Measurements from ENCODE around the gene MAP3K3. TPM values are rescaled to one million over a fixed set of nuclear protein-coding genes. Genes with fewer than 3 reads are reported as not detected.

Gene MAP3K3
- total RNA-seq, 1 donor from 2014 or later, result 75.6 TPM

DNA sequence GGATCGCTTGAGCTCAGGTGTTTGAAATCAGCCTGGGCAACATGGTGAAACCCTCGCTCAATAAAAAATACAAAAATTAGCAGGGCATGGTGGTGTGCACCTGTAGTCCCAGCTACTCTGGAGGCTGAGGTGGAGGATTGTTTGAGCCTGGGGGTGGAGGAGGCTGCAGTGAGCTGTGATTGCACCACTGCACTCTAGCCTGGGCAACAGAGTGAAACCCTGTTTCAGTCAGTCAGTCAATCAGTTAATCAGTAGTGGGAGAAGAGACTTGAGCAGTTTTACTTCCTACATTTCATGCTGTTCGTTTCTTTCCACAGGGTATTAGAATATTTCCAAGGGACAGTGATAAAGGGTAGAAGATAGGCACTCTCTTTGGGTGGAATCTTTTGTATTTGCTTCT lies 8.8 kb downstream of the MAP3K3 start:
- Histone ChIP-seq H3K36me3 (peaks cover 34 to 41% of the 10 kb centered on the region in 2 donors), H3K9me3 (no peaks in the 10 kb centered on the region), H3K27ac (no peak overlapping the region), H3K27me3 (no peaks in the 10 kb centered on the region), H3K4me1 (peaks cover 0 to 13% of the 10 kb centered on the region in 2 donors), H3K4me3 (no peak overlapping the region)
- no peak for DNase-seq (ENCODE audit: low spot score in 2 of 2)
- TF ChIP-seq, protein P1, sequence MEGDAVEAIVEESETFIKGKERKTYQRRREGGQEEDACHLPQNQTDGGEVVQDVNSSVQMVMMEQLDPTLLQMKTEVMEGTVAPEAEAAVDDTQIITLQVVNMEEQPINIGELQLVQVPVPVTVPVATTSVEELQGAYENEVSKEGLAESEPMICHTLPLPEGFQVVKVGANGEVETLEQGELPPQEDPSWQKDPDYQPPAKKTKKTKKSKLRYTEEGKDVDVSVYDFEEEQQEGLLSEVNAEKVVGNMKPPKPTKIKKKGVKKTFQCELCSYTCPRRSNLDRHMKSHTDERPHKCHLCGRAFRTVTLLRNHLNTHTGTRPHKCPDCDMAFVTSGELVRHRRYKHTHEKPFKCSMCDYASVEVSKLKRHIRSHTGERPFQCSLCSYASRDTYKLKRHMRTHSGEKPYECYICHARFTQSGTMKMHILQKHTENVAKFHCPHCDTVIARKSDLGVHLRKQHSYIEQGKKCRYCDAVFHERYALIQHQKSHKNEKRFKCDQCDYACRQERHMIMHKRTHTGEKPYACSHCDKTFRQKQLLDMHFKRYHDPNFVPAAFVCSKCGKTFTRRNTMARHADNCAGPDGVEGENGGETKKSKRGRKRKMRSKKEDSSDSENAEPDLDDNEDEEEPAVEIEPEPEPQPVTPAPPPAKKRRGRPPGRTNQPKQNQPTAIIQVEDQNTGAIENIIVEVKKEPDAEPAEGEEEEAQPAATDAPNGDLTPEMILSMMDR (IDR thresholded peaks at IDR 0.05), result no peak
- intact Hi-C loops (cut with DNase I), result no loop called here

DNA sequence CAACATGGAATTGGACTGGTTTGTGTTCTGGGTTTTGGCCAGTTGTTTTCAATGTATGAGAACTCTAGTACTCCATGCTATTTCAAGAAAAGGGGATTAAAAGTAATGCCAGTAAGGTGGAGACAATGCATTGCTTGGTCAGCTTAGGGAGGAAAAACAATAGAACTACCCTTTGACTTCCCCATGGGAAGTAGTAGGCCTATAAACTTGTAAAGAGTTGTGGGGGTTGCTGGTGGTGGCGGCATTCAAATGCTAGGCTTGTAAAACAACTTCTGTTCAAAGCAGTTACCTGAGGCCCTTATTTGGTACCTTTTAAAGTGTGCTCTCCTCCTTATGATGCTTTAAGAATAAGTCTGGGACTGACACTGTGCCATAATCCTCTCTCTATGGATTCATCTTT lies 9.4 kb downstream of the MAP3K3 start:
- Histone ChIP-seq H3K9me3 (no peaks in the 10 kb centered on the region), H3K36me3 (peaks cover 40 to 47% of the 10 kb centered on the region in 2 donors), H3K4me3 (no peak overlapping the region), H3K27ac (no peak overlapping the region), H3K27me3 (no peaks in the 10 kb centered on the region), H3K4me1 (peaks cover 0 to 13% of the 10 kb centered on the region in 2 donors)
- DNase-seq (ENCODE audit: low spot score in 2 of 2), result no peak
- intact Hi-C loops (cut with DNase I), result no loop called here
- TF ChIP-seq, protein P1 (IDR thresholded peaks at IDR 0.05), result no peak

DNA sequence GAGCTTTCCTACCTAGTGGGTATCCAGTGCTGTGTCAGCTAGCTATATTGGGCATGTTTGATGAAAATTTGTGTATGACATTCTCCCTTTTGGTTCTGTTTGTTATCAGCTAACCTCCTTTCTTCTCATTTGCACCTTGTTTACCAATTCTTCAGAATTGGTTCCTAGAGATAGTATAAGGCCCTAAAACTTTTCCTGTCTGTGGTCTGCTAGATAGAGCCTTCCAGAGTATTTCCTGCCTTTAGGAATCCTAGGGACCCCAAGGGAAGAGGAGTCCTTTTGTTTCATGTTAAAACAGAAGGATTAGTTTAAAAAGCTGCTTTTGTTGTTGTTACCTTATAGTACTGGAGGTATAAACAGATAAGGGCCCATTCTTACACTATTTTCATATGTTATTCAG lies 11.5 kb downstream of the MAP3K3 start:
- TF ChIP-seq, protein P1 (IDR thresholded peaks at IDR 0.05), result no peak
- peaks cover 52 to 65% of the 10 kb centered on the region in 2 donors for H3K36me3 ChIP-seq
- H3K4me3 ChIP-seq, result no peak overlapping the region
- no peaks in the 10 kb centered on the region for H3K9me3 ChIP-seq
- intact Hi-C loops (cut with DNase I), result no loop called here
- H3K27me3 ChIP-seq, result no peaks in the 10 kb centered on the region
- DNase-seq (ENCODE audit: low spot score in 2 of 2), result no peak
- H3K4me1 ChIP-seq, result peaks cover 0 to 5% of the 10 kb centered on the region in 2 donors
- H3K27ac ChIP-seq, result no peak overlapping the region

DNA sequence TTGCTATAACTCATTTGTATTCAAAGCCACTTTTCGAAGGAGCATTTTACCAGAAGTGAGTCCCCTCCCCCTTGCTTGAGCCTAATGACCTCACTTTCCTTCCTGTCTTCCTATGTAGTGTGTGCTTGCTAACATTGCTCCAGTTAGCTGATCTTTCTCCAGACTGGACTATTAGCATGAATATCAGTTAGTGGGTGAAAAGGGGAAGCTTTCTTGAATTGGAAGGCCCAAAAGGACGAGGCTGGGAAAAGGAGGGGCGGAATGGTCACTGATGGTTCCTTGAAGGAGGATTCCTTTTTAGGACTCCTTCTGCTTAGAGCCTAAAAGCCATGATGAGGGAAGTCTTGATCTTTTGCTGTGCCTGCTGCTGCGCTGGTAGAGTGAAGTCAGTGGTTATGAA lies 11.9 kb downstream of the MAP3K3 start:
- intact Hi-C loops (cut with DNase I), result no loop called here
- TF ChIP-seq, protein P1 (IDR thresholded peaks at IDR 0.05), result no peak
- Histone ChIP-seq H3K4me3 (no peak overlapping the region), H3K9me3 (no peaks in the 10 kb centered on the region), H3K27ac (no peak overlapping the region), H3K4me1 (peaks cover 0 to 4% of the 10 kb centered on the region in 2 donors), H3K36me3 (peaks cover 50 to 66% of the 10 kb centered on the region in 2 donors), H3K27me3 (no peaks in the 10 kb centered on the region)
- no peak for DNase-seq (ENCODE audit: low spot score in 2 of 2)

DNA sequence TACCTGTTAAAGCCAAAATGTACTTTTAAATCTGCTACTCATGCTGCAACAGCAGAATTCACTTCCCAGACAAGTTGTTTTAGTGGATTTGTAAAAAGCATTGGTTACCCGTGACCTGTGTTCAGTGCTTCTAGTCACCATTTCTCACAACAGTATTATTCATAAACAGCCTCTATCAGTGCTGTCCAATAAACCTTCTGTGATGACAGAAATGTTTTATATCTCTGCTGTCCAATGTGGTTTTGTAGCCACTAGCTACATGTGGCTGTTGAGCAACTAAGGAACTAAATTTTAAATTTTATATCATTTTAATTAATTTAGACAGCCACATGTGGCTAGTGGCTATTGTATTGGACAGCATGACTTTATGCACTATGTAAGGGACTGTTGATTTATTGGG lies 12.6 kb downstream of the MAP3K3 start:
- TF ChIP-seq, protein P1 (IDR thresholded peaks at IDR 0.05), result no peak
- peaks cover 0 to 2% of the 10 kb centered on the region in 2 donors for H3K4me1 ChIP-seq

DNA sequence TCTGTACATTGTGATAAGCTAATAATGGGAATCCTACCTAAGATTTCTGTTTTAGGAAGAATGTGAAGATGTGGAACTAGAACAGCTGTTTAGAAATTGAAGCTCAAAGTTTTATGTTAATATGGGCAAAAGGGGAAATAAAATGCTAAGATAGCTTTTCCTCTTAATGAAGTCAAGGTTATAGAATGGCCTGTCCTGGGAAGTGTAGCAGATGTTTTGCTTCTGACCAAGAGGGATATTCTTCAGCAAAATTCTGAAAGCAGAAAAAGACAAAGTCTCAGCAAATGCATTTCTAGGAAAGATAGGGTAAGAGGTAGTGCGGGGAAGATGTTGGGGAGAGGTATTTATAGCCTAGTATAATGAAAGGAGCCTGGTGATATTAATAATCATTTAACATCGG lies 13.1 kb downstream of the MAP3K3 start:
- no peak overlapping the region for H3K27ac ChIP-seq

More for the DNA sequence above, 12.6 kb downstream of the MAP3K3 start:
- Histone ChIP-seq H3K36me3 (peaks cover 49 to 61% of the 10 kb centered on the region in 2 donors), H3K27ac (no peak overlapping the region), H3K27me3 (no peaks in the 10 kb centered on the region), H3K9me3 (no peaks in the 10 kb centered on the region), H3K4me3 (no peak overlapping the region)
- intact Hi-C loops (cut with DNase I), result no loop called here
- no peak for DNase-seq (ENCODE audit: low spot score in 2 of 2)

More for the DNA sequence above, 13.1 kb downstream of the MAP3K3 start:
- TF ChIP-seq, protein P1 (IDR thresholded peaks at IDR 0.05), result no peak
- Histone ChIP-seq H3K27me3 (no peaks in the 10 kb centered on the region), H3K4me1 (peaks cover 0 to 2% of the 10 kb centered on the region in 2 donors), H3K4me3 (no peak overlapping the region), H3K9me3 (no peaks in the 10 kb centered on the region), H3K36me3 (peaks cover 49 to 61% of the 10 kb centered on the region in 2 donors)
- no peak for DNase-seq (ENCODE audit: low spot score in 2 of 2)
- intact Hi-C loops (cut with DNase I), result no loop called here

Measured in ascending aorta (tissue), 2 donors.